CD4-positive, alpha-beta T cell treated with Interleukin-15 for 4 hours (primary cell): ENCODE results near the gene NEO1.

Source experiments
- DNase-seq: peaks from one replicate; pipeline ENCODE4 v3.0.0-alpha.2; 2020; ENCODE audit warnings: low spot score

The NEO1 gene, protein sequence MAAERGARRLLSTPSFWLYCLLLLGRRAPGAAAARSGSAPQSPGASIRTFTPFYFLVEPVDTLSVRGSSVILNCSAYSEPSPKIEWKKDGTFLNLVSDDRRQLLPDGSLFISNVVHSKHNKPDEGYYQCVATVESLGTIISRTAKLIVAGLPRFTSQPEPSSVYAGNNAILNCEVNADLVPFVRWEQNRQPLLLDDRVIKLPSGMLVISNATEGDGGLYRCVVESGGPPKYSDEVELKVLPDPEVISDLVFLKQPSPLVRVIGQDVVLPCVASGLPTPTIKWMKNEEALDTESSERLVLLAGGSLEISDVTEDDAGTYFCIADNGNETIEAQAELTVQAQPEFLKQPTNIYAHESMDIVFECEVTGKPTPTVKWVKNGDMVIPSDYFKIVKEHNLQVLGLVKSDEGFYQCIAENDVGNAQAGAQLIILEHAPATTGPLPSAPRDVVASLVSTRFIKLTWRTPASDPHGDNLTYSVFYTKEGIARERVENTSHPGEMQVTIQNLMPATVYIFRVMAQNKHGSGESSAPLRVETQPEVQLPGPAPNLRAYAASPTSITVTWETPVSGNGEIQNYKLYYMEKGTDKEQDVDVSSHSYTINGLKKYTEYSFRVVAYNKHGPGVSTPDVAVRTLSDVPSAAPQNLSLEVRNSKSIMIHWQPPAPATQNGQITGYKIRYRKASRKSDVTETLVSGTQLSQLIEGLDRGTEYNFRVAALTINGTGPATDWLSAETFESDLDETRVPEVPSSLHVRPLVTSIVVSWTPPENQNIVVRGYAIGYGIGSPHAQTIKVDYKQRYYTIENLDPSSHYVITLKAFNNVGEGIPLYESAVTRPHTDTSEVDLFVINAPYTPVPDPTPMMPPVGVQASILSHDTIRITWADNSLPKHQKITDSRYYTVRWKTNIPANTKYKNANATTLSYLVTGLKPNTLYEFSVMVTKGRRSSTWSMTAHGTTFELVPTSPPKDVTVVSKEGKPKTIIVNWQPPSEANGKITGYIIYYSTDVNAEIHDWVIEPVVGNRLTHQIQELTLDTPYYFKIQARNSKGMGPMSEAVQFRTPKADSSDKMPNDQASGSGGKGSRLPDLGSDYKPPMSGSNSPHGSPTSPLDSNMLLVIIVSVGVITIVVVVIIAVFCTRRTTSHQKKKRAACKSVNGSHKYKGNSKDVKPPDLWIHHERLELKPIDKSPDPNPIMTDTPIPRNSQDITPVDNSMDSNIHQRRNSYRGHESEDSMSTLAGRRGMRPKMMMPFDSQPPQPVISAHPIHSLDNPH (N-terminal part only)

DNA sequence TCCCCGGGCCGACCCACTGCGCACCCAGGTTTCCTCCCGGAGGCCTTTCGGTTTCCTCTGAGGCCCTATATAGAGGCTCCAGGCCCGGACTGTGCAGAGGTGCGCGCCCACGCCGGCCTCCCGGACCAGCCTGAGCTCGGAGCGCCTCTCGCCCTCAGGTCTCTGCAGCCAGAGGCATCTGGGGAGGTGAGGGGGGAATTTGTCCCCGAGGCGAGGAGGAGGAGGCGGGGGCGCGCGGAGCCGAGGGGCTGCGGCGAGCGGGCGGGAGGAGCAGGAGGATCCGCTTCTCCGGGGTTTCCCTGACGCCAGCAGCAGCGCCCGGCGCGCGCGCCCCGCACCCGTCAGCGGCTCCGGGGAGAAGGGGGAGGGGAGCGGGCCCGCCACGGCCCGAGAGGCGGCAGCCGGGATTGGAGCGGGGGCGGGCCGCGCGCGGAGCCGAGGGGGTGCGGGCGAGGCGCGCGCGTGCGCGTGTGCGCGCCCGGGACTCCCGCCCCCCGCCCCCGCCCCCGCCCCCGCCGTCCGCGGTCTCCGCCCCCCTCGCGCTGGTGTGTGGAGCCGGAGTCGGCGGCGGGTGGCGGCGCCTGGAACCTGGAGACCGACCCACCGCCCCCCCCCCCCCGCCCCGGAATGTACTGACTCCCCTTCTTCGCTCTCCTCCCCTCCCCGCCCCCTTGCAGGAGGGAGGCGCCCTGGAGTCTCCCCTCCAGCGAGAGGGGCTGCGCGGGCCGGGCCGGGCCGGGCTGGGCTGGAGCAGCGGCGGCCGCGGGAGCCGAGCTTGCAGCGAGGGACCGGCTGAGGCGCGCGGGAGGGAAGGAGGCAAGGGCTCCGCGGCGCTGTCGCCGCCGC, at the start of gene NEO1:
Gene NEO1, plus strand, starts transcription at position 657 of the 846 bp plus-strand sequence. CDS start 213 bp downstream, outside the sequence.
- DNase-seq: peak; percentile 83

DNA sequence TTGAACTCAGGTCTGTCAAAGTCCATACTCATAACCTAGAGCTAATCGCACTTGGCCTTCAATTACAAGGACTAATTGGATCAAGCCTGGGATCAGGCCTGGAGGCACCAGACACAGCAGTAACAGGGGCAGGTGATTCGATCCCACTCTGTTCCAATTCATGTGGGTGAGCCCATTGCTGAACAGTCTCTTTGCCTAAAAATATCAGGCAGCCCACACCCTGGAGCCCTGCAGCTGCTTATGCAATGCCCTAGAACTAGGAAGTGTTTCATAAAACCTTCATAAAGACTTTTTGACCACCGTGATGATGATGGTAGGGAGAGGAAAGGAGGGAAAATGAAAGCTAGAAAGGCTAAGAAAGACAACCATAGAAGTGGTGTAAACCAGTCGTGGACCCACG, 47.8 kb upstream of the NEO1 start:
- no peak for DNase-seq

DNA sequence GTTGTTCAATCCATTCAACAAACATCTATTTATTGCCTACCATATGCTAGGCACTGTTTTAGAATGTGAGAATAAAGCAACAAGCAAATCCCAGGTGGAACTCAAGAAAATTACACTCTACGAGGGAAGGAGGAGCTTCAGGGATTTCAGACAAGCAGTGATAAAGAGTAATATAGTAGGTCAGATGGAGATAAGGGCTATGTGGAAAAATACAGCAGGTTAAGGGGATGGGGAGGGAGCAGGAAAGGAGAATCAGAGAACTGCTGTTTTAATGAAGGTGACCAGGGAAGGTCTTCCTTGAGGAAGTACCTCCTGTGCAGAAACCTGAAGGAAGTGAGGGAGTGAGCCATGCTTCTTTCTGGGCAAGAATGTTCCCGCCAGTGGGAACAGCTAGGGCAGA, 47.2 kb upstream of the NEO1 start:
- no peak for DNase-seq

DNA sequence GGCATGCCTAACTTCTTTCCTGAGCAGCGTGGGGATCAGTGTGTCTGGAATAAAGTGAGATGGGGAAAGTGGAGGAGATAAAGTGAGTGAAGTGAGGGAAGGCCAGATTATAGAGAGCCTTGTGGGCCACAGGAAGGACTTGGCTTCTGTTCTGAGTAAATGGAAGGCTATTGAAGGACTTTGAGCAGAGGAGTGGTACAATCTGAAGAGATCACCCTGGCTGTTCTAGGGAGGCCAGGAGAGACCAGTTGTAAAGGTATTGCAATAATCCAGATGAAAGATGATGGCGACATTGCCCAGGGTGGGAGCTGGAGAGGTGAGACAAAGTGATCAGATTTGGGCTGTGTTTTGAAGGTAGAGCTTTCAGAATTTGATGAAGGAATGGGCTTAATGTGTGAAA, 46.8 kb upstream of the NEO1 start:
- DNase-seq: no peak

DNA sequence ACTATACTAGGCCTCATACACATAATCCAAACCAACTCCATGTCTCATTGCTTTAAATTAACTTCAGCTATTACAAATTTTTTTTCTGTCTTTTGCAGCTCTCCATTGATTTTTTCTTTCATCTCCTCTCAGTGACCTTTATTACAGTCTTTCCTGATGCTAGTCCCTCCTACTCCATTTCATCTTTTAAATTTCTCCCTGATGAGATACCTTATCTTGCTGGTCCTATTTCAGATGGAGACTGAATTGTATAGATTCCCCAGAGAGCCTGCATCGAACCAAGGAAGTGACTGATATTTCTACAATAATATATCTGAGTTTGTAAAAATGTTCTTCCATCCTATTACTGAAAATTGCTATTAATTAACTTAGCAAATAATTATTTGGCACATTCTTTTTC, 45.7 kb upstream of the NEO1 start:
- DNase-seq: no peak

DNA sequence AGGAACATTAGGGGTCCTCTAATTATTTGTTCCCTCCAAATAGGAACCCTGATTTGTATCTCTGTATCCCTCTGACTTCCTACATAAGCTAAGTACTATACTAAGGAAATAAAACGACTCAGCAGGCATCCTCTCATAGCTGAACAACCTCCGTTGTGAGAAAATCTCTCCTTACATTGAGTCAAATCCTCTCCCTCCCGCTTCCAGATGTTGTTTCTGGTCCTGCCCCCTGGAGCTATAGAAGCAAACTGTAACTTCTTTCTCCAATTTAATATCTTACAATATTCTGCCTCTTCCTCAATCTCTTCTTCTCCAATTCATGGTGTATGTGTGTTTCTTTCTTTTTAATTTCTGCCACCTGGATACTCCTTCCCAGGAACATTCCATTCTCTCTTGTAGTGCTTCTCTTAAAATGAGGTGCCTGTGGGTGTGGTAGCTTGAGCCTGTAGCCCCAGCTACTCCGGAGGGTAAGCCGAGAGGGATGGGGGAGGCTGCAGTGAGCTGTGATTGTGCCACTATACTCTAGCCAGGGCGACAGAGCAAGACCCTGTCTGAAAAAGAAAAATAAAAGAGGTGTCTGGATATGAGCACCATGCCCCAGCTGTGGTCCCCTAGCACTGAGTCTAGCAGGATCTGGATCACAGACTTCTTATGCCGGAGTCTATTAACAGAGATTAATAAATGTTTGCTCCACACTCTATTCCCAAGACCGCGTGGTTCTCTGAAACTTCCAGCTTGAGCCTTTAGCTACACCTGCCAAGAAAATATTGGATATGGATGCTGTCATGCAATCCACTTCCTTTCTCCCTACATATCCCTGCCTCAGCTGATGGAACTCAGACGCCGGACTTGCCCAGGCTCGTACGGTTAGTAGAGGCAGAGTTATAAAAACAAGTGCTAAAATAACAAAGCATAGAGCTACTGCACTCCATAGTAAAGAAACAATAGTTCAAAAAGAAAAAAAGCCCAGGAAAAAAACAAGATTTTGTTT, 42.9 kb upstream of the NEO1 start:
- no peak for DNase-seq

DNA sequence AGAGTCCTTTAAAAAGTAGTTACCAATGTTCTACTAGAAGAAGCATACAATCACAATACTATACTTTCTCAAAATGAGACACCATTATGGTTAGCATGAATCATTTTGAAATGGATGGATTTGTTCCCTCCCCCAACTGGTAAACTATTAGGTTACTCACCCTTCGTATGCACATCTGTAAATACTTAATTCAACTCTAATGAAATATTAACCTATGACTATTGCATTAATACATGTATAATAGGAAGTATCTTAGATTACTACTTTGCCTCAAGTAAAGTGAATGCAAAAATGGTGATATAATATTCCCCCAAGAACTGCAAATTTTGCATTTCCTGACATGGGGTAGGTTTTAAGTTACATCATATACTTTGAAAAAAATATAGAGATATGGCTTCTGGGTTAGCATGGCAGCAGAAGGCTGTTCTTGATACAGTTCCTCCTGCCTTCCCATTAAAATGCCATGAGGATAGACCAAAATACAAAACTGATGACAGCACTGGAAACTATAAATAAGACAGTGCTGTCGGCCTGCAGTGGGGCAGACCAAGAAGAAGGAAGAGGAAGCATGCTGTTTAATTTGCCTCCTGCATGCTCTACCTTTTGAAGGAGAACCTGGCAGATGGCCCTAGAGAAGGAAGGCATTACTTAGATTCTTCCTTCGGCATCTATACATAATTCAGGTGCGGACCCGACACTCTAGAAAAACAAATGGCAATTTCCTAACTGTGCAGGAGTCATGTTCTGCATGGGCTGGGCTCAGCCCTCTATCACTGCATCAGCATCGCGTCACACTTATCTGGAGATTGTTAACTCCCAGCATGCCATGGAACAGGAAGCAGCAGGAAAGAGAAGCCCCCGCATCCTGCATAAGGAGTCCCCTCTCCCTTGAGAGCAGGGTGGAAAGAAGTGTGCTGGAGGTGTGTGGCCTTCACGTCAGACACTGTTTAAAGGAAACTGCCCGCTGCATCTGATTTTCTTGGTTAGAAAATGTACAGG, 41.8 kb upstream of the NEO1 start:
- no peak for DNase-seq

DNA sequence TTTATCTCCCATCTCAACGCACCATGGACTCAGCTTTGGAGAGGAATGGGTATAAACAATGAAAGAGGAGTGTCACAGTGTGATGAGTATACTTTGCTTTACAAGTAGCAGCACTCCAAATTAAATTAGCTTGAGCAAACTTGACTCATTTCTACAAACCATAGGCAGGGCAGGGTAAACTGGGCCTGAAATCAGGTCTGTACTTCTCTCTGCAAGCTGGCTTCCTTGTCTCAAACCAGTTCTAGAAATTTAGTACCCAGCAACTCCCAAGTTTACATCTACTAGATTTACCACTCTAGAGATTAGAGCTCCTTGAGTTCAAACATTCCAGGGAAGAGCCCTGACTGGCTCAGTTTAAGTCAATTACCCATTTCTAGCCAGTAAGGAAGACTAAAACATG, 37.4 kb upstream of the NEO1 start:
- no peak for DNase-seq

DNA sequence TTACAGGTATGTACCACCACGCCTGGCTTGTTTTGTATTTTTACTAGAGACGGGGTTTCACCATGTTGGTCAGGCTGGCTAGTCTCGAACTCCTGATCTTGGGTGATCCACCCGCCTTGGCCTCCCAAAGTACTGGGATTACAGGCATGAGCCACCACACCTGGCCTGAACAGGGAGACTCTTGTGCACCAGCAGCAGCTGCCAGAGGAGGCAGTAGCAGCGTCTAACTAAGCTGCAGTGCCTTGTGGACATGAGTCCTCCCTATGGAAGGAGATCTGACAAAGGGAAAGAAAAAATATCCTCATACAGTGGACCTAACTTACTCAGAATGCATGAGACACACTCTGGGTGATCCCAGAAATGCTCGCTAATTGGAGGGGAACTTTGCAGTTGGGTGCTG, 36.8 kb upstream of the NEO1 start:
- no peak for DNase-seq

DNA sequence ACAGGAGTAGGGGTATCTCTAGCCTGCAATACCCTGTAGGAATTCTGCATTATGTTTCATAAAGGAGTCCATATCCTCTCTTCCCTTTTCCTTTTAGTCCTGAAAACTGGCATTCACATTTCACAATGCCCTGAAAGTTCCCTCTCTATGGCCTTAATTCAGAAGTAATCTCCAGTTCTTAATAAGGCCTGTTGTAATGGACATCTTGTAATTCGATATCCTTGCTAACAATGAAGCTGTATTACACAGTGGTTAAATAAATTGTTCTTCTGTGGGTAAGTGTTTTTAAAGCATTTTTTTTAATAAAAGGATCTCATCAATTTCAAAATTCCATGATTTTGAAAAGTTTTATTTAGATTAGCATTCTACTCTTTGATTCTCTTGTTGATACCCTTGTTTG, 34.3 kb upstream of the NEO1 start:
- no peak for DNase-seq

DNA sequence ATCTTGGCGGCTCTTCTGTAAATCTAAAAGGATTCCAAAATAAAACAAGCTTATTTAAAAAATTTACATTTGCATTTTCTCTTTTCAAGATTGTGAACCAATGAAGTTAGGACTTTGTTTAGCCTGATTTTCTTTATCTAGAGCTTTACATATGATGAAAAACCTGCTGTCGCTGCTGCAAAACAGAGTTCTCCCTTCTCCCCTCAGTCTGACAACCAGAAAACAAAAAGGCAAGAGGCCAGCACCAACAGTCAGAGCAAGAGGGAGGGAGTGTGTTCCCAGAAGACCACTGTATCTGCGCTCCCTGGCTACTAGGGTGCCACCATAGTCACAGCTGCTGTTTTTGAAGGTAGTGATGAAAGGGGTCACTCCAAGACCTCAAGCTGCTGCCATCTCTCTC, 33.1 kb upstream of the NEO1 start:
- no peak for DNase-seq

DNA sequence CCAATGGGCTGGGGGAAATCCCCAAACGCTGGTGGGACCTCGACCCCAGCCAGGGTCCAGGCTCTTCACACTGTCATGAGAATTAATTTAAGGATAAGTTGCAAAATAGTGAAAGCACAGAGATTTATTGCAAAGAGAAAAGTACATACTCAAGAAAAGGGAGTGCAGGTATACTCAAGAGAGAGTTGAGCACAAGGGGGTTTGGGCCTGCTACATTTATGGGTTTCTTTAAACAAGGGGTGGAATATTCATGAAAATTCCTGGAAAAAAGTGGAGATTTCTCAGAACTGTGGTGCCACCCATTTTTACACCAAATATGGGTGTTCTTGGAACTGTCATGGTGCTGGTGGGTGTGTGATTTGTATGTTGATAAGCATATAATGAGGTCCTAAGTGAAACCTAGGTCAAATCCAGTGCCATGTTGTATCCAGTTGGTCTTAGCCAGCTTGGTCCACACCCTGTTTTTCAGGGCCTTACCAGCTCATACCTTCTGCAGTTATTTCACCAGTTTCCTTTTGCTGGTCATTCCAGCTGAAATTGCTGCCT, 32.6 kb upstream of the NEO1 start:
- DNase-seq: no peak

DNA sequence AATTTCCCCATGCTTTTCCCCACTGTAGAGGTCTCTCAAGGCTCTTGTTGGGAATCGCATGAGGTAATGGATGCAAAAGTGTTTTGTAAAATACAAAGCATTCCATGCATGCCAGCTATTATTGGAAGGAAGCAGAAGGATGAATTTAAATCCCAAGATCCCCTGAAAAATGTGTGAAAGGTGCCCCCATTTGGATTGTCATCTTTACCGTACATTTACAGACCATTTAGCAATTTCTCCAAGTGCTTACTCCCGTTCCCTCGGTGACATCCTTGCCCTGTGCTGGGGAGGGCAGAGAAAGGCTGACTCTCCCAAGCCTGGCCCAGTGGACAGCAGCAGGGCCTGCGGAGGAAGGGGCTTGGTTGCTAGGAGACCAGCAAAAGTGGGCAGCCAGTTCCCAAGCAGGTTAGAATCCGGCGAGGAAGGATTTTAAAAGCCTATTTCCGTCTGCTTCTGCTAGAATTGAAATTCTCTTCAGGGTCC, 31.1 kb upstream of the NEO1 start:
- no peak for DNase-seq

DNA sequence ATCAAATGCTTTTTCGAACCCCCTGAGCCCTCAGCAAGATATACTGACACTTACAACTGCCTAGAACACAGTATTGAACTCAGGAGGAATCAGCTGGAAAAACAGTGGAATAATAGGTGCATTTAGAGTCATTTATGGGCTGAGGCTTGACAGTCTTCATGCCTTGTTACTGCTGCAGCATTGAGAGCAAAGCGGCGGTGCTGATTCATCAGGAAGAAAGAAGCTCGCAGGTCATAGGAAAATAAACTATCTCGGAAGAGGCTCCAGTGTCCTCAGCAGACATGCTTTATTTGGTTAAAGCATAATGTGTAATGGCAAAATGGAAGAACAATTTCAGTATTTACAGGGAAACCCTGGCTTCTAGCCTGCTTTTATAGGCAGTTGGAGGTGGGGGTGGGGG, 30.1 kb upstream of the NEO1 start:
- no peak for DNase-seq

DNA sequence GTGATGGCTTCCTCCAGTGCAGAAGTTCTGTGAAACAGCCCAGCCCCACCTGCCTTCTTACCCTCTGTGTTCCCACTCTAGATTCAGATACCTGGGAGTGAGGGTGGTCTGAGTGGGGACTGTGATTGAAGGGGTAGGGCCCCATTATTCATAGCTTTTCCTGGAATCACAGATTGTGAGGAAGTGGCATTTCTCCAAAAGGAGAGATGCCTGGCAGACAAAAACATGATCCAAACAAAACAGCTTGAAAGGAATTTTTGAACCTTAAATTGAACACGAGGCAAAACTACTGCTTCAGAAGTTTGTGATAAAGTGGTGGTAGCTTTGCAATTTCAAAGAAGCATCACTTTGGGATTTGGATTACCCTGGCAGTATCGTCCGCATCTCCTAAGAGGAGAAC, 29.2 kb upstream of the NEO1 start:
- DNase-seq: no peak

DNA sequence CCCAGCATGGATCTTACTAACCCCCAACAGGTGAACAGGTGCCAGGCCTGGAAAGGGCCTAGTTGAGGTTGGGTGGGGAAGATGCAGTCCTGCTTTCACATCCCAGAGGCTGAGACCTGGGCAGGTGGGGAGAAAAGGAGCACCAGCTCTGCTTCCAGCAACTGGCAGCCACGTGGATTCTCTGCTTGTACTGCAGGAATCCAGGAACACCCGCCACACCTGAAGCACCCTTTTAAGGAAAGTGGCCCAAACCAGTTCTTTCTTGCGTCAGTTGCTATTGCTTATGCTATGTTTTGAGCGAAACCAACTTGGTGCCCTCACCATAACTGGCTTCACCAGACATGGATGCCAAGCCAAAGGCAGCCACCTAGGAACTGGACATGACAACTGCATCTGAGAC, 28.1 kb upstream of the NEO1 start:
- DNase-seq: no peak

DNA sequence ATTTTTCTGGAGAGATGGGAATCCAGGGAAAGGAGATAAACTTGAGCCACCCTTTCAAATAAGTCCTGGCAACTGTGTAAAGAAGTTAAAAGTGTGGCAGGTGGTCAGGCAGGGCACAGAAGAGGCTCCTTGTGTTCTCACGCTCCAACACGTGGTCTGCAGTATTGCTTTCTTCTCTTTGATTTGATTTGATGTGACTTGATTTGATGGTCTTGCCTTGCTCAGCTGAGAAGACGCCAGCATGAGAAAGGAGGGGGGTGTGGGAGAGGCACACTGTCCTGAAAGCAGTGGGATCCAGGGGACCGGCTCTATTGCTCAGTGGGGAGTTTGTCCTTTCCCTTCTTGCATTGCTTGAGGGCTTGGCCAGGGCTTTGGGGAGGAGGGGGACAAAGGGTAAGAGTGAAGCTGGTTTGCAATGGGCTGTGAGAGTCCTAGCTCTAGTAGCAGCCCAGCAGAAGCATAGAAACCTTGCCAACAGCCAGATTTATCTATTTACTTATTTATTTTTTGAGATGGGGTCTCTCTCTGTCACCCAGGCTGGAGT, 25.7 kb upstream of the NEO1 start:
- DNase-seq: no peak

DNA sequence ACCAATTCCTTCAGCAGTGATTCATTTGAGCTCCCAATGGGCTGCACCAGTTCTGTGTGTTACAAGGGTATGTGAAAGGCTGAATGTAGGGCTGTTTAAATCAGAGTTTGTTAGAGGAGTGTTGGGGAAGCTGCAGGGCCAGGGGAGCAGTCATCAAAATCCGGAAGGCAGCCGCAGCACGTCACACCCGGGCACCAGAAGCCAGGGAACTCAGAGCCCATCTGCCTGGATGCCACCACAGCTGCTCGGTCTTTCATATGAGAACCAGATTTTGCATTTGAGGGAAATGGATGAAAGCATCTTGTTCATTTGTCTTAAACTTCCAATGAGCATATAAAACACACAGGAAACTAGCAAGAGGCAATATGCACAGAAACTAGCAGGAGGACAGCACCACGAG, 24.2 kb upstream of the NEO1 start:
- no peak for DNase-seq
